ENCODE measurements around the gene EYA2. TPM values are rescaled to one million over a fixed set of nuclear protein-coding genes. Genes with fewer than 3 reads are reported as not detected.

The EYA2 gene
- total RNA-seq, 1 donor from 2014 or later: 0.62 TPM

DNA sequence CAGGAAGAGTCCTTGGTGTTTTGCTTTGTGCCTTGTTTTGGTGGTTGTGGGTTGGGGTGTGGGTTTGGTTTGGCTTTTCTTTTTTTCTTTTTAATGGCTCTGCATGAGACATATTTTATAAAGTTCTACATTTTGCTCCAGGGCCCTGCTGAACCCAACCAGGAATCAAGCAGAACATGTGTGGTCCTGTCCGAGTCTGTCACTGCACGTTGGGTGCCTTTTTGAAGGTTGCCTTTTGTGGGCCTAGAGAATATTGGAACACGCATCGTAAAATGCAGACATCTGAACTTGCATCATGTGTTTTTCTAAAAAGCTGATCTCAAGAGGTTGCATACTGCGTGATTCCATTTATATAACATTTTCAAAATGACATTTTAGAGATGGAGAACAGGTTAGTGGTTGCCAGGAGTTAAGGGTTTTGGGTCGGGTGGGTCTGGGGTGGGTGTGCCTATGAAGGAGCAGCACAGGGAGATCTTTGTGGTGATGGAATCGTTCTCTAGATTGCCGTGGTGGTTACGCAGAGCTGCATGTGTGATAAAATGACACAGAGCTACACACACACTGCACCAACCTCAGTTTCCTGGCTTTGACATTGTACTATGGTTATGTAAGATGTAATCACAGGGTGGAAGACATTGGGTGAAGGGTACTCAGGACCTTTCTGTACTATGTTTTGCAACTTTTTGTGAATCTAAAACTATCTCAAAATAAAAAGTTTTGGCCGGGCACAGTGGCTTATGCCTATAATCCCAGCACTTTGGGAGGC, 80.2 kb downstream of the EYA2 start:
- DNase-seq (no peak), ATAC-seq (ENCODE audit: low read depth) (no peak)
- intact Hi-C loops (cut with micrococcal nuclease): no loop called here
- Mint-ChIP-seq H3K4me1 (no peaks in the 10 kb centered on the region), H3K4me3 (no peak overlapping the region), H3K27me3 (peaks cover 31% of the 10 kb centered on the region), H3K27ac (no peak overlapping the region), H3K36me3 (ENCODE audit: low read depth) (no peaks in the 10 kb centered on the region), H3K9me3 (no peaks in the 10 kb centered on the region)
- ChIA-PET CTCF (no interaction called here), POLR2A (no interaction called here)
- TF ChIP-seq CTCF (IDR thresholded peaks at IDR 0.05): no peak

DNA sequence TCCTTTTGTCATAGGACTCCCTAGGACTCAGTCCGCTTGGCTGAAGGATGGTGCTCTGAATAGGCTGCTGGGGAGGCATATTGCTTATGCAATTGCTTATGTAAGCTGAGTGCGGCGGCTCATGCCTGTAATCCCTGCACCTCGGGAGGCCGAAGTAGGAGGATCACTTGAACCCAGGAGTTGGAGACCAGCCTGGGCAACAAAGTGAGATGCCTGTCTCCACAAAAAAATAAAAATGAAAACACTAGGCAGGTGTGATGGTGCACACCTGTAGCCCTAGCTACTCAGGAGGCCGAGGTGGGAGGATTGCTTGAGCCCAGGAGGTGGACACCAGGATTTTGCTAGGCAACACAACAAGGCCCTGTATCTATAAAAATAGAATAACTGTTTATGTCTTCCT, 81.3 kb downstream of the EYA2 start:
- H3K36me3 Mint-ChIP-seq (ENCODE audit: low read depth): no peaks in the 10 kb centered on the region
- no peak for DNase-seq
- POLR2A ChIA-PET: no interaction called here
- intact Hi-C loops (cut with micrococcal nuclease): no loop called here
- no peaks in the 10 kb centered on the region for H3K4me1 Mint-ChIP-seq
- no peak overlapping the region for H3K4me3 Mint-ChIP-seq
- CTCF ChIA-PET: no interaction called here
- peaks cover 37% of the 10 kb centered on the region for H3K27me3 Mint-ChIP-seq
- no peaks in the 10 kb centered on the region for H3K9me3 Mint-ChIP-seq
- no peak overlapping the region for H3K27ac Mint-ChIP-seq
- TF ChIP-seq CTCF (IDR thresholded peaks at IDR 0.05): no peak
- no peak for ATAC-seq (ENCODE audit: low read depth)

- H3K4me1 Mint-ChIP-seq: no peaks in the 10 kb centered on the region
- ATAC-seq (ENCODE audit: low read depth): no peak
- ChIA-PET CTCF (no interaction called here), POLR2A (no interaction called here)
- no peak for TF ChIP-seq CTCF (IDR thresholded peaks at IDR 0.05)
- peaks cover 34% of the 10 kb centered on the region for H3K27me3 Mint-ChIP-seq
- H3K27ac Mint-ChIP-seq: no peak overlapping the region
- peaks cover under 1% of the 10 kb centered on the region for H3K9me3 Mint-ChIP-seq
- no peaks in the 10 kb centered on the region for H3K36me3 Mint-ChIP-seq (ENCODE audit: low read depth)
- DNase-seq: no peak
- no peak overlapping the region for H3K4me3 Mint-ChIP-seq
- intact Hi-C loops (cut with micrococcal nuclease): no loop called here
These were observed 82.6 kb downstream of the EYA2 start for GRCh38 chr20:46977204-46977603.

DNA sequence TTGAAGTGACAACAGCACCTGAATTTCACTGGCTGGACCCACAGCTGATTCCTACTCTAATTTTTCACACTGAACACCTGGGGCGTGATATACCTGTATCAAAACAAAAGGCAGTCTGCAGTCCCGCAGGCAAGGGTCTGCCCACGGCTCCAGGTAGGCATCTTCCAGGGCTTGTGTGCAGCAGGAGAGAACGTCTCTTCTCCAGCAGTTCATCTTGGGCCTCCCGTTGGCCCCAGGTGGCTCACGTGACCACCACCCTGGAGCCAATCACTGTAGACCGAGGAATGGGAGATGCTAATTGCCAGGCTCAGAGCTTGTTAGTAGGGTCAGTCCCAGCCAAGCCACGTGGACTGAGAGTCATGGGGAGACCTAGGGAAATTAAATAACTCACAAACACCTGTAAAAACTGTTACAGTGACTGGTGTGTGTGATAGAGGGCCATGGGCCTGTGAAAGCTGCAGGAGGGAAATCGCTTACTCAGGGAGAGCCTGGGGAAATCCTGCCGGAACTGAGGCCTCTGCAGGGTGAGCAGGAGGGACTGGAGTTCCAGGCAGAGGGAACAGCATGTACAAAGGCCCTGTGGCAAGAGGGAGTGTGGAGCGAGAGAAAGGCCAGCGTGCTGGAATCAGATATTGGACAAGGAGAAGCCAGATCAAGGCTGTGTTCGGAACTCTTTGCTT, 83.4 kb downstream of the EYA2 start:
- no peak for ATAC-seq (ENCODE audit: low read depth)
- POLR2A ChIA-PET: no interaction called here
- CTCF ChIA-PET: no interaction called here
- H3K27me3 Mint-ChIP-seq: peaks cover 32% of the 10 kb centered on the region
- H3K36me3 Mint-ChIP-seq (ENCODE audit: low read depth): no peaks in the 10 kb centered on the region
- TF ChIP-seq CTCF (IDR thresholded peaks at IDR 0.05): no peak
- intact Hi-C loops (cut with micrococcal nuclease): no loop called here
- DNase-seq: no peak
- no peak overlapping the region for H3K4me3 Mint-ChIP-seq
- no peaks in the 10 kb centered on the region for H3K4me1 Mint-ChIP-seq
- H3K27ac Mint-ChIP-seq: no peak overlapping the region
- peaks cover 5% of the 10 kb centered on the region for H3K9me3 Mint-ChIP-seq

DNA sequence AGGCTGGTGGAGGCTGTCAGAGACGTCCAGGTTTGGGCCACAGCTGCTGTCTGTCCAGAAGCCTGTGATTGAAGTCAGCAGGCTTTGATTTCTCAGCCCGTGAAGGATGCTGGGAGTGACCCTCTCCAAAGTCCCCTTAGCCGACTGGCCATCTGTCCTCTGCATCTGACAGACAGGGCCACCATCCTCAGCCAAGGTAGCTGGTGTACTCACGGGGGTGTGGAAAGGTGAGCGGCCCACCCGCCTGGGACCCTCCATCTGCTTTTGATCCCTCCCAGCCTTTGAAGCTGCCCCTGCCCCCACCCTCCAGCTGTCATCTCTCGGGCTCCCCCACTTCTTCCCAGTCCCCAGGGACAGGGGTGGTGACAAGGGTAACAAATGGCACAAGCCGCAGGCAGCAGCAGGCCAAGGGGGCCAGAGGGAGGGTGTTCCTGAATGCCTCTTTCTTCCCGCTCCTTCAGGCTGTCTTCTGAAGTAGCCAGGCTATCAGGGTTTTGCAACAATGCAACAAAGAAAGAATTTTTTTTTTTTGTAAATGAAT, 84.4 kb downstream of the EYA2 start:
- TF ChIP-seq CTCF (IDR thresholded peaks at IDR 0.05): no peak
- H3K4me3 Mint-ChIP-seq: no peak overlapping the region
- H3K36me3 Mint-ChIP-seq (ENCODE audit: low read depth): no peaks in the 10 kb centered on the region
- intact Hi-C loops (cut with micrococcal nuclease): no loop called here
- POLR2A ChIA-PET: no interaction called here
- H3K9me3 Mint-ChIP-seq: peaks cover 12% of the 10 kb centered on the region
- CTCF ChIA-PET: no interaction called here
- H3K27me3 Mint-ChIP-seq: peaks cover 30% of the 10 kb centered on the region
- DNase-seq (no peak), ATAC-seq (ENCODE audit: low read depth) (no peak)
- H3K4me1 Mint-ChIP-seq: no peaks in the 10 kb centered on the region
- H3K27ac Mint-ChIP-seq: no peak overlapping the region
